HepG2 (cell line): ENCODE results near the gene CISD3. TPM values are rescaled to one million over a fixed set of nuclear protein-coding genes. Genes with fewer than 3 reads are reported as not detected.
A peak's percentile ranks its signal among the peaks of the same experiment; 100 is the strongest.

ENCODE experiments used
- CHCHD3 ChIP-seq: sonication (generic); formaldehyde crosslinking; IDR thresholded peaks from 2 replicates; pipeline ENCODE4 v1.8.0; 2022; ENCODE audit warnings: mild to moderate bottlenecking, missing genetic modification reagents, moderate library complexity
- FOXC1 ChIP-seq: sonication (generic); formaldehyde crosslinking; IDR thresholded peaks from 2 replicates; pipeline ENCODE4 v1.8.0; 2022; ENCODE audit warnings: mild to moderate bottlenecking, missing genetic modification reagents, borderline replicate concordance
- GABPA ChIP-seq, 2 experiments: IDR thresholded peaks; 2 replicates each; pipeline ENCODE4 v1.6.1; 2011 to 2016; ENCODE audit warnings: low read depth in 2 of 2, low read length in 1 of 2, missing biosample characterization in 1 of 2, missing genetic modification characterization in 1 of 2
- GTF2F1 ChIP-seq: fragments of 150-350 bp; IDR thresholded peaks from 2 replicates; pipeline ENCODE4 v1.6.1; 2014; ENCODE audit warnings: low read length
- JDP2 ChIP-seq: sonication (generic); formaldehyde crosslinking; IDR thresholded peaks from 2 replicates; pipeline ENCODE4 v1.8.1; 2022; ENCODE audit warnings: missing genetic modification reagents, borderline replicate concordance
- KAT2B ChIP-seq: fragments of 150-350 bp; IDR thresholded peaks from 2 replicates; pipeline ENCODE4 v1.6.1; 2014; ENCODE audit warnings: low read depth, low read length, borderline replicate concordance
- KDM5A ChIP-seq: fragments of 200-600 bp; sonication (generic); IDR thresholded peaks from 2 replicates; pipeline ENCODE4 v1.7.0; 2018; ENCODE audit warnings: antibody characterized with exemption, mild to moderate bottlenecking, low read length, borderline replicate concordance
- MXI1 ChIP-seq: IDR thresholded peaks from 3 replicates; pipeline ENCODE4 v1.6.1; 2012; ENCODE audit warnings: low read depth, low read length, inconsistent platforms, borderline replicate concordance
- NFYB ChIP-seq: sonication (generic); formaldehyde crosslinking; IDR thresholded peaks from 2 replicates; pipeline ENCODE4 v1.4.0; 2020; ENCODE audit warnings: missing genetic modification reagents
- PHB2 ChIP-seq: fragments of 450-650 bp; IDR thresholded peaks from 2 replicates; pipeline ENCODE4 v1.6.1; 2018; ENCODE audit not compliant: partially characterized antibody
- PITX1 ChIP-seq: sonication (generic); formaldehyde crosslinking; IDR thresholded peaks from 2 replicates; pipeline ENCODE4 v1.5.1; 2020; ENCODE audit warnings: mild to moderate bottlenecking, missing genetic modification reagents
- RFX3 ChIP-seq: IDR thresholded peaks from 2 replicates; pipeline ENCODE4 v1.6.1; 2016; ENCODE audit warnings: missing biosample characterization, missing genetic modification reagents
- SALL1 ChIP-seq: sonication (generic); formaldehyde crosslinking; IDR thresholded peaks from 2 replicates; pipeline ENCODE4 v1.8.0; 2022; ENCODE audit warnings: mild to moderate bottlenecking, missing genetic modification reagents
- SAP130 ChIP-seq: IDR thresholded peaks from 2 replicates; pipeline ENCODE4 v1.6.1; 2016; ENCODE audit warnings: low read depth
- SOX5 ChIP-seq: IDR thresholded peaks from 2 replicates; pipeline ENCODE4 v1.6.1; 2016; ENCODE audit warnings: borderline replicate concordance
- TEAD3 ChIP-seq: optimal IDR thresholded peaks from 2 replicates; pipeline ENCODE3; 2016; ENCODE audit warnings: borderline replicate concordance
- ZFP90 ChIP-seq: sonication (generic); formaldehyde crosslinking; IDR thresholded peaks from 2 replicates; pipeline ENCODE4 v1.8.0; 2022; ENCODE audit warnings: missing genetic modification reagents, mild to moderate bottlenecking, inconsistent platforms, borderline replicate concordance
- ZNF3 ChIP-seq: IDR thresholded peaks from 2 replicates; pipeline ENCODE4 v1.7.0; 2017; ENCODE audit warnings: inconsistent platforms
- ZNF317 ChIP-seq: sonication (generic); formaldehyde crosslinking; IDR thresholded peaks from 2 replicates; pipeline ENCODE4 v1.5.0; 2020; ENCODE audit warnings: mild to moderate bottlenecking, missing genetic modification reagents
- ZNF431 ChIP-seq: sonication (generic); formaldehyde crosslinking; IDR thresholded peaks from 2 replicates; pipeline ENCODE4 v1.9.0; 2022; ENCODE audit warnings: missing genetic modification reagents, low read depth, mild to moderate bottlenecking, borderline replicate concordance
- ZSCAN30 ChIP-seq: sonication (generic); formaldehyde crosslinking; IDR thresholded peaks from 2 replicates; pipeline ENCODE4 v1.5.0; 2020; ENCODE audit warnings: mild to moderate bottlenecking, missing genetic modification reagents
- polyA plus RNA-seq, 8 experiments: library from polyadenylated mRNA; depleted of rRNA in 3 of 8; stranded (reverse) in 7 of 8; unstranded in 1 of 8; fragments of >200 nt; fragmentation: Illumina TruSeq in 4 of 8; extraction: Trizol in 4 of 8; gene quantifications; 2 replicates each; pipeline versions ENCODE4 v1.2.1 to v1.2.3, GENCODE V29; 2011 to 2016; ENCODE audit warnings: low read depth in 4 of 8, missing spikeins in 1 of 8, mixed read lengths in 1 of 8; ENCODE audit not compliant: insufficient read depth in 1 of 8
- total RNA-seq, 5 experiments: library from RNA; depleted of rRNA; stranded (reverse); fragments of >200 nt; fragmentation: Illumina TruSeq; extraction: Trizol; gene quantifications; 2 replicates each; pipeline ENCODE4 v1.2.3, GENCODE V29; 2016; ENCODE audit warnings: low read depth in 1 of 5
- TF ChIP-seq, protein P1 (sequence below): sonication (generic); formaldehyde crosslinking; IDR thresholded peaks from 2 replicates; pipeline ENCODE4 v1.8.0; 2022; ENCODE audit warnings: low read depth, missing genetic modification reagents
- TF ChIP-seq, protein P2 (sequence below): sonication (generic); formaldehyde crosslinking; IDR thresholded peaks from 2 replicates; pipeline ENCODE4 v1.8.0; 2022; ENCODE audit warnings: mild to moderate bottlenecking, missing genetic modification reagents, moderate library complexity
- TF ChIP-seq, protein P3 (sequence below), 2 experiments: sonication (generic) in 1 of 2; formaldehyde crosslinking in 1 of 2; IDR thresholded peaks; 2 replicates each; pipeline versions ENCODE4 v1.4.0 to v1.6.1; 2018 to 2020; ENCODE audit warnings: missing genetic modification reagents in 2 of 2, borderline replicate concordance in 1 of 2, low read depth in 1 of 2, mild to moderate bottlenecking in 1 of 2, missing biosample characterization in 1 of 2
- TF ChIP-seq, protein P4 (sequence below): sonication (generic); formaldehyde crosslinking; IDR thresholded peaks from 2 replicates; pipeline ENCODE4 v1.4.0; 2020; ENCODE audit warnings: missing genetic modification reagents

The CISD3 gene
- total and polyA plus RNA-seq, 2 of the 13 experiments (the other 11 are each of a cell fraction or from before 2014, with no cell fraction given): 30.0 to 34.1 TPM

DNA sequence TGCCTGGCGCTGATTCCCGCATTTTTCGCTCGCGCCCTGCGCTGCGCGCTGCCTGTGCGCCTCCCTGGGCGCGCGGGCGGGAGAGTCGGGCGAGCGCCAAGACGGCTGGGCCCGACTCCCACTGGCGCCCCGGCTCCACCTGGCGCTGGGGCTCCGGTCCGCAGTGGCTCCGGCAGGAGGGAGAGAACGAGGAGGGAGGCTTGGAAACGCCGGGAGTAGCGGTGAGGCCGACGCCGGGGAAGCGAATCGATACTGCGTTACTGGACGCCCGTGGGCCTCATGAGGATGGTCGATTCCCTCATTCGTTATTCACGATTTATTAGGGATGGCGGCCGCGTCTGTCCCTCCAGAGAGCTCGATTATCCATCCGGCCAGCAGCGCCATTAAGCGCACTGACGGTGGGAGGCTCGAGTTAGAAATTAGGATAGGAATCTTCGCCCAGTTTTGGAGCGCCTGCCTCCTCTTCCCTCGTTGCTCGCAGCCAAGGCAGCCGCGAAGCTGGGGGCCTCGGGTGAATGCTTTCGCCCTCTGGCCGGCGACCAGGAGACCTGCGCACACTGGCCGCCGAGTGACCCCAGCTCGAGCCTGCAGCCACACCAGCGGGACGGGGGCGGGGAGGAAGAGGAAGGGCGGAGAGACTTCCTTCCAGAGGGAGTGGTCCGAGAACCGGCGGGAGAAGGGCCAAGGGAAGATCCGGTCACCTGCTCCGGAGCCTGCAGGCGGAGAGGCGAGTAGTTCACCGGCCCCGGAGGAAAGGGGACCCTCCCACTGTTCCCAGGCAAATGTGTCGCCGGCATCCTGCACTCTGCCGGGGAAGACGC, 19.3 kb downstream of the CISD3 start (continued):
- TF ChIP-seq, protein P1, sequence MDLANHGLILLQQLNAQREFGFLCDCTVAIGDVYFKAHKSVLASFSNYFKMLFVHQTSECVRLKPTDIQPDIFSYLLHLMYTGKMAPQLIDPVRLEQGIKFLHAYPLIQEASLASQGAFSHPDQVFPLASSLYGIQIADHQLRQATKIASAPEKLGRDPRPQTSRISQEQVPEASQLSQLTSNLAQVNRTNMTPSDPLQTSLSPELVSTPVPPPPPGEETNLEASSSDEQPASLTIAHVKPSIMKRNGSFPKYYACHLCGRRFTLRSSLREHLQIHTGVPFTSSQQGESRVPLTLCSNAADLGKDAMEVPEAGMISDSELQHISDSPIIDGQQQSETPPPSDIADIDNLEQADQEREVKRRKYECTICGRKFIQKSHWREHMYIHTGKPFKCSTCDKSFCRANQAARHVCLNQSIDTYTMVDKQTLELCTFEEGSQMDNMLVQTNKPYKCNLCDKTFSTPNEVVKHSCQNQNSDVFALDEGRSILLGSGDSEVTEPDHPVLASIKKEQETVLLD (CRISPR knock-in tag): peak; percentile 86
- TF ChIP-seq JDP2 (peak; percentile 20; the same call in 1 of the 2 replicates), PHB2 (no peak), SAP130 (CRISPR knock-in tag) (peak; percentile 98), ZFP90 (peak; percentile 95; the same call in 1 of the 2 replicates), ZNF317 (CRISPR knock-in tag) (peak; percentile 34), TEAD3 (CRISPR knock-in tag) (peak; percentile 55), SOX5 (CRISPR knock-in tag) (peak; percentile 28; the same call in 1 of the 2 replicates), ZSCAN30 (CRISPR knock-in tag) (no peak), ZNF431 (CRISPR knock-in tag) (peak; percentile 50; the same call in 1 of the 2 replicates), SALL1 (CRISPR knock-in tag) (peak; percentile 56), NFYB (CRISPR knock-in tag) (peak; percentile 39; the same call in 1 of the 2 replicates), ZNF3 (CRISPR knock-in tag) (peak; percentile 9; the same call in 1 of the 2 replicates), KAT2B (peak; percentile 47; the same call in 1 of the 2 replicates), PITX1 (CRISPR knock-in tag) (peak; percentile 74), GTF2F1 (no peak), KDM5A (no peak; the same call in 1 of the 2 replicates), MXI1 (peak; percentile 32; the same call in 1 of the 3 replicates), CHCHD3 (CRISPR knock-in tag) (0 out of 2 replicates have a peak, but pooled peaks have one; percentile 50), GABPA (IDR thresholded peaks at IDR 0.05; ENCODE audit: low read depth, low read length) (peak; percentile 75), GABPA (CRISPR knock-in tag; IDR thresholded peaks at IDR 0.05; ENCODE audit: low read depth) (peak; percentile 90), RFX3 (CRISPR knock-in tag) (no peak), FOXC1 (CRISPR knock-in tag) (peak; percentile 81; the same call in 1 of the 2 replicates)
- TF ChIP-seq, protein P2, sequence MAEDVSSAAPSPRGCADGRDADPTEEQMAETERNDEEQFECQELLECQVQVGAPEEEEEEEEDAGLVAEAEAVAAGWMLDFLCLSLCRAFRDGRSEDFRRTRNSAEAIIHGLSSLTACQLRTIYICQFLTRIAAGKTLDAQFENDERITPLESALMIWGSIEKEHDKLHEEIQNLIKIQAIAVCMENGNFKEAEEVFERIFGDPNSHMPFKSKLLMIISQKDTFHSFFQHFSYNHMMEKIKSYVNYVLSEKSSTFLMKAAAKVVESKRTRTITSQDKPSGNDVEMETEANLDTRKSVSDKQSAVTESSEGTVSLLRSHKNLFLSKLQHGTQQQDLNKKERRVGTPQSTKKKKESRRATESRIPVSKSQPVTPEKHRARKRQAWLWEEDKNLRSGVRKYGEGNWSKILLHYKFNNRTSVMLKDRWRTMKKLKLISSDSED (CRISPR knock-in tag): no peak
- TF ChIP-seq, protein P3, sequence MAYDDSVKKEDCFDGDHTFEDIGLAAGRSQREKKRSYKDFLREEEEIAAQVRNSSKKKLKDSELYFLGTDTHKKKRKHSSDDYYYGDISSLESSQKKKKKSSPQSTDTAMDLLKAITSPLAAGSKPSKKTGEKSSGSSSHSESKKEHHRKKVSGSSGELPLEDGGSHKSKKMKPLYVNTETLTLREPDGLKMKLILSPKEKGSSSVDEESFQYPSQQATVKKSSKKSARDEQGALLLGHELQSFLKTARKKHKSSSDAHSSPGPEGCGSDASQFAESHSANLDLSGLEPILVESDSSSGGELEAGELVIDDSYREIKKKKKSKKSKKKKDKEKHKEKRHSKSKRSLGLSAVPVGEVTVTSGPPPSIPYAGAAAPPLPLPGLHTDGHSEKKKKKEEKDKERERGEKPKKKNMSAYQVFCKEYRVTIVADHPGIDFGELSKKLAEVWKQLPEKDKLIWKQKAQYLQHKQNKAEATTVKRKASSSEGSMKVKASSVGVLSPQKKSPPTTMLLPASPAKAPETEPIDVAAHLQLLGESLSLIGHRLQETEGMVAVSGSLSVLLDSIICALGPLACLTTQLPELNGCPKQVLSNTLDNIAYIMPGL (CRISPR knock-in tag; IDR thresholded peaks at IDR 0.05; ENCODE audit: borderline replicate concordance in 1 of 2, low read depth in 1 of 2): peak; percentile 81 to 95; a peak in 3 of 4 replicates
- TF ChIP-seq, protein P4, sequence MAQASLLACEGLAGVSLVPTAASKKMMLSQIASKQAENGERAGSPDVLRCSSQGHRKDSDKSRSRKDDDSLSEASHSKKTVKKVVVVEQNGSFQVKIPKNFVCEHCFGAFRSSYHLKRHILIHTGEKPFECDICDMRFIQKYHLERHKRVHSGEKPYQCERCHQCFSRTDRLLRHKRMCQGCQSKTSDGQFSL: peak; percentile 61
